Inflammatory macrophage treated with lipopolysaccharide for 1 hour (primary cell): ENCODE data around the gene STAM.
"Not testable (repeated sequence)": the region's sequence is repeated elsewhere in the genome, so short reads cannot be mapped to it uniquely, and the experiment has no call there.

Experiments used
- DNase-seq, 2 donors: peaks; one replicate each; pipeline ENCODE4 v3.0.0-alpha.2; 2020 to 2022

The STAM gene

DNA sequence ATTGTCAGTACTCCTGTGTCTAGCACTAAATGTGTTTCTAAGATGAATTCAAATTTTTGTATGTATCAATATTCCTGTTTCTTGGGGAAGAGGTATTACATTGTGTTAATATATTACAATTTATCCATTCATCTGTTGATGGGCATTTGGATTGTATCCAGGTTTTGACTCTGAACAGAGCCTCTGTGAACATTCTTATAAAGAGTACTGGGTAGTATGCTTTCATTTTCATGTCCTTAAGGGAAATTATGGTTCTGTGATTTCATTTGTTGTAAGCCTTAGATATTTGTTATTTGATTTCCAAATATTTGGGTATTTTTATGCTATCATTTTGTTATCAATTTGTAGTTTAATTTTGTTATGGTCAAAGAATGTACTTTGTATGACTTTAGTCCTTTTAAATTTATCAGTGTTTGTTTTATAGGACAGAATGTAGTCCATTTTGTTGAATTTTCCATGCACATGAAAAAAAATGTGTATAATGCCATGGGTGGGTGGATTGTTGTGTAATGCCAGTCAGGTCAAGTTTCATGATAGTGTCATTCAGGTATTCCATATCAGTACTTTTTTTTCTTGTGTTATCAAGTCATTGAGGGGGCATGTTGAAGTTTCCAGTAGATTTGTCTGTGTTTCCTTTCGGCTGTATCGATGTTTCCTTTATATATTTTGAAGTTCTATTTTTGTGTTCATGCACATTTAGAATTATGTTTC, 38.4 kb downstream of the STAM start:
- no peak for DNase-seq

DNA sequence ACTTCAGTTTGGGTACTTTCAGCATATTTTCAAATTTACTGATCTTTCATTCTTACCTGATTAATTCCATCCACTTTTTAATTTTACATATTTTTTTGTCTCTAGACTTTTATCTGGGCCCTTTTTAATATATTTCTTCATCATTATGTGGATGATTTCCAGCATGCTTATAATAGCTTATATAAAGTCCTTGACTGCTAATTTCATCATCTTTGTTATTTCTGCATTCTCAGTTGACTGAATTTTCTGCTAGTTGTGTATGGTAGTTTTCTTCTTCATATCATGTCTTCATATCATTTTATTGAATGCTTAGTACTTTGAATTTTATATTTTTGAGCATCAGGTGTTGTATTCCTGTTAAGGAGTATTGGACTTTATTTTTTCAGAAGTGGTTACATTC, 39.6 kb downstream of the STAM start:
- DNase-seq: no peak

DNA sequence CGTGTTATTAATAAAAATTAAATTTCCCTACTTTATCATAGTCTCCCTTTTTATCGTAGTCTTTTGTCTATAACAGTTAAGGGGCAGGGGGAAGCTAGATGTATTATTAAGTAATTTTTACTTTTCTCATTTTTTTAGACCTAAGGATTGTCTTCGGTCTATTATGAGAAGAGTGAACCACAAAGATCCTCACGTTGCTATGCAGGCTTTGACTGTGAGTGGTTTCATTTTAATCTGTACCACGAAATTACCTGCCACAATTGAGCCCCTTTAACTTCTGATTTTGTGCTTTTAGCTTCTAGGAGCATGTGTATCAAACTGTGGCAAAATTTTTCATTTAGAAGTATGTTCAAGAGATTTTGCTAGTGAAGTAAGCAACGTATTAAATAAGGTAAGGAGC, 40.6 kb downstream of the STAM start:
- DNase-seq: no peak

DNA sequence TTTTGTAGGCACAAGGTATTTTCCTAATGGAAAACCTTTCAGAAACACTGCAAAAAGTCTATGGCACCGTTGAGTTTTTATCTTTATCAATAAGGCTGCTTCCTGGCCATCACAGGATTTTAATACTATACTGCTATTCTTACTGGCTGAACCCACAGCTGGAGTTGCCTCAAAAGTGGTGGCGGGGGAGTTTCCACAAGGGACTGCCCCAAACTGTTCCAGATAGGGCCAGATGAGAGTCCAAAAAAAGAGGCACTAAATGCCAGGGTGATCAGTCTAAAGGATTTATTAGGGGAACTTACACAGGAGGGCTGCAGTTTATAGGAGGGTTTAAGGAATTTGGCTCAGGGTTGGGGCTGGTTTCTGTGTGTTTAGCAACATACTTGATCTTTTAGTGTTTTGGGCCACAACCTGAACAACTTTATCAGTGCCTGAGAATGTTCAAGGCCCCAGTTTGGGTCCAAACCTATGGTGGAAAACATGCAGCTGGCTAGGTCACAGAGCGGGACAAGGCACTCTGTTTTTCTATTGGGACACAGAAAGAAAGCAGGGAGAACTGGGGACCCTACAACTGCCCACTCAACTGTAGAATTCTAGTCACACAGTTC, 41.4 kb downstream of the STAM start:
- peak in 1 of 2 donors; percentile 44 for DNase-seq

DNA sequence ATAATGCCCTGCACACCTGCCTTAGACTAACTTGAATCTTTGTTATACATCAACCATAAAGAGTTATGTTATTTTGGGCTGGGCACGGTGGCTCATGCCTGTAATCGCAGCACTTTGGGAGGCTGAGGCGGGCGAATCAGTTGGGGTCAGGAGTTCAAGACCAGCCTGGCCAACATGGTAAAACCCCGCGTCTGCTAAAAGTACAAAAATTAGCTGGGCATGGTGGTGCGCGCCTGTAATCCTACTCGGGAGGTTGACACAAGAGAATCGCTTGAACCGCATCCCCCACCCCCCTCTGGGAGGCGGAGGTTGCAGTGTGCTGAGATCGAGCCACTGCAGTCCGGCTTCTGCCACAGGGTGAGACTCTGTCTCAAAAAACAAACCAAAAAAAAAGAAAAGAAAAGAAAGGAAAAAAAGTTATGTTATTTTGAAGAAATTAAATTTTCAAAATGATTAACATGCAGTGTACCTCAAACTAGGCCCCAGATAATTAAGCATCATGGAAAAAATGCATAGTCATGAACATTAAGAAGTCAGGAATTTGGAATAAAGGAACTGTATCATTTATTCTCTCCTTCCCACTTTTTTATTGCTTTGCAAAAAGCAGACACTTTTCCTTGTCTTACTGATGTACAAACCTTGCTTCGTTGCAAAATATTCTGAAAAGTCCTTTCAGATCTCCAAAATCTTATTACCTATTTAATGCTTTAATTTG, 43.3 kb downstream of the STAM start:
- DNase-seq: no peak

DNA sequence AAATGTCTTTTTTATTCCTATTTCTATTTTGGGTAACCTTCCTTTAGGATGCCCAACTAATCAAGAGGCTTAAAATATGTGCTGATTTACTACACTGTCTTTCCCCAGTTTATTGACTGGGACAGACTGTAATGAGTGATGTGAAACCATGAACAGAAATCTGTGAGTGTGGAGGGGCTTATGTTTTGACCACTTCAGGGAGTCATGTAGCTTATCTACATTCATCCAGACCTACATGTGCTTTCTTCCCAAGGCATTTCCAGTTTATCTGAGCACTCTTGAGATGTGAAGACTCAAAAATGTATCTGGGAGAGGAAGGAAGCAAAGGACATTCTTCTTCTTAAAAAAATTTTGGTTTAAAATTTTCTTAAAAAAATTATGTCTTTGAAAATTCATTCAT, 45.2 kb downstream of the STAM start:
- no peak for DNase-seq

DNA sequence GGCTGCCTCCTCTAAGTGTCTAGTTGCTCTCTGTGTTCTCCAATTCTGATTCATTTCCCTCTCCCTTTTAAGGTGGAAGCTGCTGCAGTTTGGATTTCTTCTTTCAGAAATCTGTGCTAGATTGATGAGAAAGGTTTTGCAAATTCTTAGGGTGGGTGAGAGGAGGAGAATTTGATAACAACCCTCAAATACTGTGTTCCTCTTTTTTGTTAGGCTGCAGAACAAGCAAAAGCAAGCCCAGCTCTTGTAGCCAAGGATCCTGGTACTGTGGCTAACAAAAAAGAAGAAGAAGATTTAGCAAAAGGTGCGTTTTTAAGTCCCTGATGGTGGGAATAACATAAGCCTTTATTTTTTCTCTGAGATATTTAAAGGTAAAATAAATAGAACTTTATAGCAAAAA, 49.1 kb downstream of the STAM start:
- DNase-seq: no peak

DNA sequence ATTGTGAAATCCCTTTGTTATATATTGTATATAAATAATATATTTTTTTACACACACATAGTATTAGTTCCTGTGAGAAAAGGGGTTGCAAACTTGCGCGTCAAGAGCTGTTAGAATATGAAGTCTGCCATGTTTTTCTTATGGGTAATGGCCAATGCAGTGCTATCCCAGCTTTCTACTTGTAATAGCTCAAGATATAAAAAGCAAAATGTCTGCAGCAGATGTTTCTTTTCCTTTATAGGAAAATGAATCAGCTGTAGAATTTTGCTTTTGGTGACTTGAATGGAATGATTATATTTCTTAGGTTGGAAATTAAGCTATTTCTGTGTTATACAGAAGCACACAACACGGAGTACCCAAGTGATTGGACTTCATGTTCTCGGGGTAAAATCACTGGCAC, 54.7 kb downstream of the STAM start:
- DNase-seq: no peak

DNA sequence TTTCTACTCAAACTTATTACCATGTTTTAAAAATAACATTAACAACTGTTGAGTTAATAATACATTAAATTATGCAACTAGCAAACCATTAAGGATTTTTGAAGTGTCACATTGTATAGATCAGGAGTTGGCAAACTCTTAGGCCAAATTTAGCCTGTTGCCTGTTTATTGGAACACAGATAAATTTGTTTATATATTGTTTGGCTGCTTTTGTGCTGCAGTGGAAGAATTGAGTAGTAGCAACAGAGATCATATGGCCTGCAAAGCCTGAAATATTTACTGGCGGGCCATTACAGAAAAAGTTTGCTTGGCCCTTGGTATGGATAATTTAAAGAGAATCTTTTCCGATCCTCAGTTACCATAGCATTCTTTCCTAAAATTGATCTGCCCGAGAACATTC, 57.4 kb downstream of the STAM start:
- DNase-seq: no peak

DNA sequence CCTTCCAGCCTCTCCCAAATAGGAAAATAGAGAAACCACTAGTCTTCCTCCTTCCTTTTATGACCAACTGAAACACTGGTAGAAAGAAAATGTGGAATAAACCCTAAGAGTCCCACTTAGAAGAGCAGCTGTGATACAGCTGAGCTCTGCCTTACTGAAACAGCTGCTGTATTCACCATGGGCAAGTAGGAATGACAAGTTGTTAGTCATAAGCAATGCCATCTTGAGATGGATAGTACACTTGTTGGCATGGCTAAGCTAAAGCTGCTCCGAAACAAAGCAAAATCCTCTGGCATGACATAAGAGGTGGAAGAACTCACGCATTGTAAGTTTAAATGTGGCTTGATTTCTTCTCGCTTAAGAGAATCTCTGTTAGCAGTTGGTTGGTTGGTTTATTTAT, 59.8 kb downstream of the STAM start:
- DNase-seq: no peak

DNA sequence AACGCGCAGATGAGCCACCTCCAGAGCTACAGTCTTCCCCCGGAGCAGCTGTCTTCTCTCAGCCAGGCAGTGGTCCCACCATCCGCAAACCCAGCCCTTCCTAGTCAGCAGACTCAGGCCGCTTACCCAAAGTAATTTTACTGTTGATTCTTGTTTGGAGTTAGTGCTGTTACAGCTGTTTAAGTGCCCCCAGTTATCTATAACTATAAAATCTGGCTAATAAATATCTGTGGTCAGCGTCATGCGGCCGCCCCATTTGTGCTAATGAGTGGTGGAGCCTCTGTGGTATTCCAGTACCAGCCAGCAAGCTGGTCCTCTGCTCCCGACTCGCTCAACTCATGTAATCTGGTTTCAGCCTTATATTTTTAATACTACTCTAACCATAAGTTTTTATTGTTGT, 64.9 kb downstream of the STAM start:
- no peak for DNase-seq

DNA sequence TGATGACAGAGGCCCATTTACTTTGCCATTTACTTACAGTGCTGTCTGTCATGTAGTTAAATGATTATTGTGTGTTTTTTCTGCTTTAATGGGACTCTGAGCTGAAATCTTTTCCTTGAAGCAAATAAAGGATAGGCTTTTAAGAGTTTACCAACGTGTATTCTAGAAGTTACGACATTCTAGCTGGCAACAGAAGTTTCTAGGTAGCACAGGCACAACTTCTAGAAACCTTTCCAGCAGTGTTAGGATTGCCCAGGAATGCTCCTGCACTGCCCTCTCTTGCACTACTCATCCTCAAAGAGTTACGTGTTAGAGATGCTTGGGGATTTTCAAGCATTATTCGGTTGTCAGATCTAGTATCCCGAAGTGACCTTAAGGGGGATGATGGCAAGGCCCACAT, 65.5 kb downstream of the STAM start:
- no peak for DNase-seq

DNA sequence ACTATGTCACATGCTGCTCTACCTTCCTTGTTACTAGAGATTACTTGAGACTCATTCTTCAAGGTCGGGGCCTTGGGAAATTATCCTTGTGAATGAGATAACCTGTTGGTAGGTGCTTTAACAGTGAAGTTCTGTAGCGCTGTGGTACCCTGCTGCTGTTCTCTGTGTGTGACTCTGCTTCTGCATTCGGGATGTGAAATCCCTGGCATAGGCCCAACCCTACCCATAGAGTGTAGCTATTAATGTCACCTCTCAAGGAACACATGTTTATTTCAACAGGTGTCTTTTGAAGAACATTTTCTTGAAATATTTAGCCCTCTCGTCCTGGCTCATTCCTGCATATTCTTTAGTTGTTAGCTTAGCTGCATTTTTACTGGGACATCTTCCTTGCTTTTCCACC, 66.2 kb downstream of the STAM start:
- no peak for DNase-seq

DNA sequence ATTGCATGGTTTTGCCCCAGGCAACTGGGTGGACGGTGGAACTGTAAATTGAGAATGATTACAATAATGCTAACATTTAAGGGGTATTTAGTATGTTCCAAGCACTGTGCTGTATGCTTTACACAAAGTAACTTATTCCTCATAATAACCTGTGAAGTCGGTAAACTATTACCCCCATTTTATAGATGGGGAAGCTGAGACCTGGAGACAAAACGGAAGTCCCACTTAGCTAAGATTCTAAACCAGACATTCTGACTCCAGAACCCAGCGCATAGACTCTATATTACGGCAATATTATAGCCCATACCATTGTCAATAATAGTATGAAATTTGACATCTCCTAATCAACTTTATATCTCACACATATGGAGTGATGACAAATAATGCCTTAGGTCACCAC, 68.1 kb downstream of the STAM start:
- no peak for DNase-seq

DNA sequence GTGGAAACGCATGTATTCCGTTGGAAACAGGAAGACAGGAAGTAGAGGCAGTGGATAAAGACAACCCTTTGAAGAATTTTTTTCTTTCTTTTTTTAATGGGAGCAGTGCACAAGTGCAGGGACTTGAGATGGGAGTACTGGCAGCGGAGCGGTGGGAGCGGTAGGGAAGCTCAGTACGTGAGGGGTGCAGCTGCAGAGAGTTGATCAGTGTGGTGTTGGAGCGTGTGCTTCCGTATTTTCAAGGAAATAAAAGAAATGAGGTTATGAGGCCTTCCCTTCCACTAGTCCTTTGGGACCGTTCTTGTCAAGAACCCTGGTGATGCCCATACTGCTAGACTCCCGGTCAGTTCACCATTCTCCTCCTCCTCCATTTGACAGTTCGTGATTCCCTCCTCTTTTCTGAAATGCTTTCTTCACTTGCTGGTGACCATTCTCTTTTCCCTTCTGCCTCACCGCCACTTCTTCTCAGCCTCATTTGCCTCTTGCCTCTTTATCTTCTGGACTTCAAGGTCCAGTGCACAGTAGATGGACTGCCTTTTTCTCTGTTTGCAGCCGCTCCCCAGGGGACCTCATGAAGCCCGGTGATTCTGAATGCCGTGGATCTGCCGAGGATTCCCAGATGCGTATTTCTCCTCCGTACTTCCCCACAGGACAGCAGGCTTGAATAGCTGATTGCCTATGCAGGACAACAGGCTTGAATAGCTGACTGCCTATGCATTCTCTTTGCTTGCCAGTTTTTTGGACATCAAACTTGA, 68.9 kb downstream of the STAM start:
- no peak for DNase-seq

DNA sequence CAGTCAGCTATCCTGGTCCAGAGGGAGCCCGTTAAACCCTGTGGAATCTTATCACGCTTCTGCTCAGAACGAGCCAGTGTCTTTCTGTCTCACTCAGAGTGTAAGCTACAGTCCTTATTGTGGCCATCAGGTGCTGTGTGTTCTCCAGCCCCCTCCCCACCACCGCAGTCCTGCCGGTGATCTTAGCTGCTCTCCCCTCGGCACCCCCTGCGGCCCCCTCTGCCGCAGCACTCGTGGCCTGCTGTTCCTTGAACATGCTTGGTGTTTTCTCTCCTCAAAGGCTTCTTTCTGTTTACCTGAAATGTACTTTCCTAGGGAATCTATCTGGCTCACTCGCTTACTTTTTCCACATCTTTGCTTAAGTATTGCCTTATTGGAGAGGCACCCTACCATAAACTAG, 69.8 kb downstream of the STAM start:
- DNase-seq: no peak

DNA sequence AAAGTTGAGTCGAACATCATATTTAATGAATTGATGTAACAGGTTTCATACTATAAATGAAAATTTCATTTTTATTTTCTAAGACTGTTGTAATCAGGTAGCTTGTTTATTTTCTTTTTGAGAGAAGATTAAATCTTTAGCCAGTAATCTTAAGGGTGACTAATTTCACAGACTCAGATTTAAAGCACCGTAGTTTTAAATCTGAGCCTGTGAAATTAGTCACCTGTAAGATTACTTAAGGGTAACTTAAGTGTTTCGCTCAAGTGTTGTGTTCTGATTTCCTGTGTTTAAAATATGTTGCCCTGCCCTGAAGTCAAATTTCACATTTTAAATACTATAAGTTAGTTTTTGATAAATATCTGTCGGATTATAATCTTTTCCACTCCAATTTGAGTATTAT, 72.2 kb downstream of the STAM start:
- no peak for DNase-seq

DNA sequence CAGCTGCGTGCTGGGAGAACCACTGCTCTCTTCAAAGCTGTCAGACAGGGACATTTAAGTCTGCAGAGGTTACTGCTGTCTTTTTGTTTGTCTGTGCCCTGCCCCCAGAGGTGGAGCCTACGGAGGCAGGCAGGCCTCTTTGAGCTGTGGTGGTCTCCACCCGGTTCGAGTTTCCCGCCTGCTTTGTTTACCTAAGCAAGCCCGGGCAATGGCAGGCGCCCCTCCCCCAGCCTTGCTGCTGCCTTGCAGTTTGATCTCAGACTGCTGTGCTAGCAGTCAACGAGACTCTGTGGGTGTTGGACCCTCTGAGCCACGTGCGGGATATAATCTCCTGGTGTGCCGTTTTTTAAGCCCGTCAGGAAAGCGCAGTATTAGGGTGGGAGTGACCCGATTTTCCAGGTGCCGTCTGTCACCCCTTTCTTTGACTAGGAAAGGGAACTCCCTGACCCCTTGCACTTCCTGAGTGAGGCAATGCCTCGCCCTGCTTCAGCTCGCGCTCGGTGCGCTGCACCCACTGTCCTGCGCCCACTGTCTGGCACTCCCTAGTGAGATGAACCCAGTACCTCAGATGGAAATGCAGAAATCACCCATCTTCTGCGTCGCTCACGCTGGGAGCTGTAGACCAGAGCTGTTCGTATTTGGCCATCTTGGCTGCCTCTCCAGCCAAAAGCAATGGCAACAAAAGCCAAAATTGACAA, 78.5 kb downstream of the STAM start:
- not testable (repeated sequence) for DNase-seq

DNA sequence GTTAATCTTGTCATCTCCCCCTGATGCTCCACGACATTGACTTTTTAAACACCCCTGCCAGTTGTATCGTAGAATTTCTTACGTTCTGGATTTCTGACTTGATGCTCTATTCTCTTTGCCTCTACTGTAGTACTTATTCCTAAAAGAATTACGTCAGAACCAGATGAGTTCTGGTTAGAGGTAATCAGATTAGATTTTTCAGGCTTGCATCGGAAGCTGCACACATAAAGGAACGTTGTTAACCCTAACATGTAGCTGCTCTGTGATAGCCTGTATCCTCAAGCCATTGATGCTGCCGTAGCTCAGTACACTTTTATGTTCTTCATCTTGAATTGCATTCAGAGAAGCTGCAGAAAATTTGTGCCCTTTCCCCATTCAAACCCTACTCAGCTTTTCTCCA, 81.8 kb downstream of the STAM start:
- no peak for DNase-seq

DNA sequence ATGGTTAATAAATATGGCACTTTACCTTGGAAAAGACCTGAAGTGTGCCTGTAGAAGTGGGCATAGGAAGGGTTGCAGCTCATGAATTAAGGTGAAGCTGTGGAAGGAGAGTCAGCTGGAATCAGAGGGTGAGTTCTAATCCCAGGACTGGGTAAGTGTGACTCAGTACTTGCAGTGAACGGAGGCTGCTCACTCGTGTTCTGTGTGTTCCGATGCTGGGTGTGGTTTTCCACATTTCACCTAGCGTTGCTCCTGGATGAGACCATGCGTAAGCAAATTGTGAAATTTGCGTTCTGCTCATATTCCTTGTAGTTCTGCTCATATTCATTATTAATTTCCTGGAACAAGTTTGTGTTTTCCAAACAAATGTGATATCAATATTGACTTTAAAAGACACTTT, 85.7 kb downstream of the STAM start:
- no peak for DNase-seq

DNA sequence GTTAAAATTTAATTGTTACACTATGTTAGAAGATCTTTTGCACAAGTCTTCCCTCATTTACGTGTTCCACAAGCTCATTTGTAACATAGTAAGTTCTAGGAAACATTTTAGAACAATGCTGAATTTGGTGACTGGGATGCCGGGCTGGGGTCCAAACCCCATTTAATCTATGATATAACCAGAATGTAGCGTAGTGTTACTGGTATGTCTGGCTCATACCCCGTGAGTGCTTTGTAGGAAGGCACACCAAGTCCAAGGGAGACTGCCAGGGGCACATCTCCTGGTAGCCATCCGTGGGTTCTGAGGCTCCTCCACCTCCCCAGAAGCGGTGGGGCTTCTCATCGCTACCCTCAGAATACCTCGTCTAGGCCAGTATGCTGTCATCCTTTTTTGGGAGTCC, 86.7 kb downstream of the STAM start:
- DNase-seq: no peak

DNA sequence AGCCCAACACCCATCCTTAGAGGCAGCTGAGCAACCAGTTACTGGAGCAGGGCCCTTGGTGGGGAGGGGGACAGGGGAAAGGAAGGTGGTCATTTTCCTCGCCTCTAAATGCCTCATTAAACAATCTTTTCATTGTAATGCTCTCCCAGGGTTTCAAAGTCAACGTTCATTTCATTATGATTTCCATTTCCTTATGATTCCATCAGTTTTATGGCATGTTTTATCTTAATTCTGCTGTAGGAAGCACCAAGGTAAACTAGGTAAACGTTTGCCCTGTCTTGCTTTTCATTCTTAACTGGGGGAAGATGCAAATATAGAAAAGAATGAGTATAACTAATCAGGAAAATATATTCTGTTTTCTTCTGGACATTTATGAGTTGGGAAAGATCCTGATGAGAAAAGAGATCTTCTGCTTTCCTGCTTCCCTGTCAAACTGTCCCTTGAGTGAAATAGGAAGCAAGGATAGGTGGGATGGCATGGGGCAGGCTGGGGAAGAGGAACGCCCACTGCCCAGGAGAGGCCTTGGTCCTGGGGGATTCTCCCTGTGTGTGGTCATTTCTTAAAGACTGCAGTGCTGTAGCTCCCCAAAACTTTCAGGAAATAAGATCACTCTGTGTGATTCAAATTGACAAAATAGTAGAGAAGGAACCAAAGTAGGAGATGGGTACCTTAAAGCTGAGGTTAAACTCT, 87.5 kb downstream of the STAM start:
- peak in 1 of 2 donors; percentile 59 for DNase-seq
